HS-27A (cell line): ENCODE data around the gene DNAL4.
A peak's percentile ranks its signal among the peaks of the same experiment; 100 is the strongest.

Experiments used
- DNase-seq: peaks from one replicate; pipeline ENCODE4 v3.0.0-alpha.2; 2012; ENCODE audit warnings: low read depth, missing footprints

Gene DNAL4

GRCh38 chr22:38793721-38794466, at the start of gene DNAL4:
Gene DNAL4, minus strand, starts transcription at chr22:38794143. Its CDS starts 11,412 bp downstream, at chr22:38782731.
- DNase-seq, result peak; percentile 88

GRCh38 chr22:38843201-38843656, 49.3 kb upstream of the DNAL4 start:
- no peak for DNase-seq

GRCh38 chr22:38842512-38843200, 48.7 kb upstream of the DNAL4 start:
- no peak for DNase-seq

- DNase-seq, result no peak
These were observed 47.7 kb upstream of the DNAL4 start for GRCh38 chr22:38841635-38842034.

- no peak for DNase-seq
These were observed 47.3 kb upstream of the DNAL4 start for GRCh38 chr22:38841211-38841610.

- DNase-seq, result no peak
These were observed 46.2 kb upstream of the DNAL4 start for GRCh38 chr22:38840129-38840528.

GRCh38 chr22:38839686-38840085, 45.7 kb upstream of the DNAL4 start:
- DNase-seq, result no peak

GRCh38 chr22:38837414-38837928, 43.5 kb upstream of the DNAL4 start:
- DNase-seq, result no peak

GRCh38 chr22:38835888-38836301, 42.0 kb upstream of the DNAL4 start:
- DNase-seq, result no peak

- no peak for DNase-seq
These were observed 41.0 kb upstream of the DNAL4 start for GRCh38 chr22:38834991-38835390.

GRCh38 chr22:38834215-38834953, 40.4 kb upstream of the DNAL4 start:
- DNase-seq, result no peak

- DNase-seq, result no peak
These were observed 39.1 kb upstream of the DNAL4 start for GRCh38 chr22:38833061-38833460.

GRCh38 chr22:38832005-38832978, 38.3 kb upstream of the DNAL4 start:
- DNase-seq, result no peak

- DNase-seq, result no peak
These were observed 37.4 kb upstream of the DNAL4 start for GRCh38 chr22:38831166-38831945.

- no peak for DNase-seq
These were observed 36.8 kb upstream of the DNAL4 start for GRCh38 chr22:38830845-38831108.

- DNase-seq, result no peak
These were observed 36.3 kb upstream of the DNAL4 start for GRCh38 chr22:38830026-38830844.

GRCh38 chr22:38829485-38829884, 35.5 kb upstream of the DNAL4 start:
- no peak for DNase-seq

- no peak for DNase-seq
These were observed 34.8 kb upstream of the DNAL4 start for GRCh38 chr22:38828616-38829205.

- DNase-seq, result no peak
These were observed 34.2 kb upstream of the DNAL4 start for GRCh38 chr22:38828191-38828590.
